KMS-11 (cell line): Measurements from ENCODE around the gene GALNT11.

ENCODE experiments used
- H2AFZ ChIP-seq: fragments of 200-600 bp; sonication (generic); 2 replicates; pipeline ENCODE4 v1.6.1; 2016; ENCODE audit warnings: antibody characterized with exemption, mixed run types, low read depth
- H3K27ac ChIP-seq: fragments of 200-600 bp; sonication (generic); 2 replicates; pipeline ENCODE4 v1.6.1; 2016; ENCODE audit warnings: mild to moderate bottlenecking, mixed run types
- H3K27me3 ChIP-seq: fragments of 200-600 bp; sonication (generic); 2 replicates; pipeline ENCODE4 v1.6.1; 2017; ENCODE audit warnings: mild to moderate bottlenecking, low read depth, mixed run types, moderate library complexity; ENCODE audit not compliant: insufficient read depth
- H3K36me3 ChIP-seq: fragments of 200-600 bp; sonication (generic); 2 replicates; pipeline ENCODE4 v1.6.1; 2017; ENCODE audit warnings: mild to moderate bottlenecking, mixed run types; ENCODE audit not compliant: insufficient read depth
- H3K4me1 ChIP-seq: fragments of 200-600 bp; sonication (generic); 2 replicates; pipeline ENCODE4 v1.6.1; 2016; ENCODE audit warnings: mild to moderate bottlenecking, low read depth, mixed run types; ENCODE audit not compliant: poor library complexity, severe bottlenecking
- H3K4me2 ChIP-seq: fragments of 200-600 bp; sonication (generic); 2 replicates; pipeline ENCODE4 v1.7.0; 2016; ENCODE audit warnings: mild to moderate bottlenecking, mixed run types
- H3K4me3 ChIP-seq: fragments of 200-600 bp; sonication (generic); IDR thresholded peaks from 2 replicates; pipeline ENCODE4 v1.6.1; 2017; ENCODE audit warnings: low read depth, low read length, mixed read lengths; ENCODE audit not compliant: insufficient read depth
- H3K79me2 ChIP-seq: fragments of 200-600 bp; sonication (generic); 2 replicates; pipeline ENCODE4 v1.6.1; 2016; ENCODE audit warnings: low read depth, mixed run types; ENCODE audit not compliant: insufficient read depth
- H3K9ac ChIP-seq: fragments of 200-600 bp; sonication (generic); 2 replicates; pipeline ENCODE4 v1.6.1; 2016; ENCODE audit warnings: mild to moderate bottlenecking, mixed run types
- H4K20me1 ChIP-seq: fragments of 200-600 bp; sonication (generic); 2 replicates; pipeline ENCODE4 v1.6.1; 2016; ENCODE audit warnings: mild to moderate bottlenecking, mixed run types; ENCODE audit not compliant: insufficient read depth
- CTCF ChIP-seq: fragments of 200-600 bp; sonication (generic); conservative IDR thresholded peaks from 2 replicates; pipeline ENCODE4 v1.6.1; 2017; ENCODE audit warnings: low read depth, mild to moderate bottlenecking, antibody characterized with exemption, low read length, moderate library complexity, mixed read lengths

GALNT11 gene

DNA sequence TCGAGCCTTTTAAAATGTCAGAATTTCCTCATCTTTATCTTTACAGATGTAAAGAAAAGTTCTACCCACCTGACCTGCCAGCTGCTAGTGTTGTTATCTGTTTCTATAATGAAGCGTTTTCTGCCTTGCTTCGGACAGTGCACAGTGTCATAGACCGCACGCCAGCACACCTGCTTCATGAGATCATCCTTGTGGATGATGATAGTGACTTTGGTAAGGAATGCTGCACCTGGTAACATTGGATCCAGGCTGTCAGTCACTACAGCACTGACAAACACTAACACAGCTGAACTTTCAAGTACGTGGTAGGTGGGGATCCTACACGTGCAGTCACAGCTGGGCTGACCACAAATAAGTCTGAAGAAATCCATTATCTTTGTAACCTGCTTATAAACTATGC lies 77.6 kb downstream of the GALNT11 start:
- H2AFZ ChIP-seq = no peak overlapping the region
- H3K27ac ChIP-seq = no peak overlapping the region
- H4K20me1 ChIP-seq = no peaks in the 10 kb centered on the region
- TF ChIP-seq CTCF = no peak
- no peaks in the 10 kb centered on the region for H3K4me1 ChIP-seq
- no peak overlapping the region for H3K4me3 ChIP-seq
- no peaks in the 10 kb centered on the region for H3K27me3 ChIP-seq
- no peaks in the 10 kb centered on the region for H3K36me3 ChIP-seq
- H3K4me2 ChIP-seq = no peak overlapping the region
- H3K79me2 ChIP-seq = no peaks in the 10 kb centered on the region
- no peak overlapping the region for H3K9ac ChIP-seq

DNA sequence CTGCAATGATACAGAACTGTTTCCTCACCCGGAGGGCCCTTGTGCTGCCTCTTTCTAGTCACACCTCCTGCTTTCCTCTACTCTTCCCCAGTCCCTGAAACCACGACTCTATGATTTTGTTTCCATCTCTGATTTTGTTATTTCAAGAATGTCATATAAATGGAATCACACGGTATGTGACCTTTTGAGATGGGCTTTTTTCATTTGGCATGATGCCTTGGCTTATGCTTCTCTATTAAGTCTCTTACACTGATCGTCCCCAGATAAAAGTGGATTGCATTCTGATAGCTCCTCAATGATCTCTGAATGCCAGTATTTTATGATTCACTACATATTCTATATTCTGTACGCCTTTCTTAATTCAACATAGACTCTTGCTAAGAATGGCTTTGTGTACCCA lies 78.2 kb downstream of the GALNT11 start:
- Histone ChIP-seq H3K9ac (no peak overlapping the region), H3K4me1 (no peaks in the 10 kb centered on the region), H3K4me2 (no peak overlapping the region), H3K36me3 (no peaks in the 10 kb centered on the region), H3K4me3 (no peak overlapping the region), H3K79me2 (no peaks in the 10 kb centered on the region), H3K27ac (no peak overlapping the region), H3K27me3 (no peaks in the 10 kb centered on the region), H4K20me1 (no peaks in the 10 kb centered on the region), H2AFZ (no peak overlapping the region)
- no peak for TF ChIP-seq CTCF

DNA sequence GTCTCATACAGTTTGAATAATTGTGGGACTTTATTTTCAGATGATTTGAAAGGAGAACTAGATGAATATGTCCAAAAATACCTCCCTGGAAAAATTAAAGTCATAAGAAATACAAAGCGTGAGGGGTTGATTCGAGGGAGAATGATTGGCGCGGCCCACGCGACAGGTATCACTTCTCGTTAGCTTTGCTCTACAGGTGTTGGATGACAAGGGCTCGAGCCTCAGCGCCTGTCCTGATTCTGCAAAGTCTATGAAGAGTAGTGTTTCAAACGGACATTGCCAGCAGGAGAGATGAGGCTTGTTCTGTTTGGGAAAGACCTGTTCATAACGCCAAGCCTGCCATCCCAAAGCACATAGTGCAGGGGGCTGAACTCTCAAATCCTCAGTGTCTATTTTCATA lies 79.7 kb downstream of the GALNT11 start:
- no peak overlapping the region for H3K9ac ChIP-seq
- H2AFZ ChIP-seq = no peak overlapping the region
- no peaks in the 10 kb centered on the region for H4K20me1 ChIP-seq
- H3K27ac ChIP-seq = no peak overlapping the region
- TF ChIP-seq CTCF = no peak
- H3K4me2 ChIP-seq = no peak overlapping the region
- H3K4me3 ChIP-seq = no peak overlapping the region
- H3K4me1 ChIP-seq = no peaks in the 10 kb centered on the region
- H3K79me2 ChIP-seq = no peaks in the 10 kb centered on the region
- no peaks in the 10 kb centered on the region for H3K27me3 ChIP-seq
- H3K36me3 ChIP-seq = no peaks in the 10 kb centered on the region

- TF ChIP-seq CTCF = no peak
- H3K79me2 ChIP-seq = no peaks in the 10 kb centered on the region
- H2AFZ ChIP-seq = no peak overlapping the region
- H3K4me2 ChIP-seq = no peak overlapping the region
- H3K4me1 ChIP-seq = no peaks in the 10 kb centered on the region
- no peak overlapping the region for H3K9ac ChIP-seq
- H3K27me3 ChIP-seq = no peaks in the 10 kb centered on the region
- H4K20me1 ChIP-seq = no peaks in the 10 kb centered on the region
- no peak overlapping the region for H3K27ac ChIP-seq
- H3K36me3 ChIP-seq = no peaks in the 10 kb centered on the region
- H3K4me3 ChIP-seq = no peak overlapping the region
Measured at GRCh38 chr7:152106990-152107389, 81.5 kb downstream of the GALNT11 start.

GRCh38 chr7:152107945-152108344 lies 82.5 kb downstream of the GALNT11 start:
- Histone ChIP-seq H2AFZ (no peak overlapping the region), H3K4me3 (no peak overlapping the region), H3K27ac (no peak overlapping the region), H3K4me2 (no peak overlapping the region), H3K9ac (no peak overlapping the region), H3K27me3 (no peaks in the 10 kb centered on the region), H3K79me2 (no peaks in the 10 kb centered on the region), H3K4me1 (no peaks in the 10 kb centered on the region), H3K36me3 (no peaks in the 10 kb centered on the region), H4K20me1 (no peaks in the 10 kb centered on the region)
- TF ChIP-seq CTCF = no peak
